Spinal cord (tissue), 10 donors: ENCODE results near the gene PIGQ. TPM values are rescaled to one million over a fixed set of nuclear protein-coding genes. Genes with fewer than 3 reads are reported as not detected.
A peak's percentile ranks its signal among the peaks of the same experiment; 100 is the strongest.

Experiments
- DNase-seq, 6 donors: peaks; one replicate each; pipeline versions ENCODE4 v3.0.0 to v3.0.0-alpha.2; 2013 to 2015; ENCODE audit warnings: low spot score in 6 of 6, low read depth in 4 of 6
- H3K27ac ChIP-seq: one replicate; pipeline ENCODE4 v1.5.1; 2013; ENCODE audit warnings: low read depth, low read length, control low read depth
- H3K27me3 ChIP-seq: one replicate; pipeline ENCODE4 v1.6.1; 2013; ENCODE audit warnings: low read length; ENCODE audit not compliant: control insufficient read depth, insufficient read depth
- H3K36me3 ChIP-seq: one replicate; pipeline ENCODE4 v1.6.1; 2013; ENCODE audit warnings: low read length; ENCODE audit not compliant: control insufficient read depth, insufficient read depth
- H3K4me1 ChIP-seq: one replicate; pipeline ENCODE4 v1.6.1; 2013; ENCODE audit warnings: low read length; ENCODE audit not compliant: control insufficient read depth, insufficient read depth
- H3K4me3 ChIP-seq: one replicate; pipeline ENCODE4 v1.5.1; 2013; ENCODE audit warnings: low read depth, low read length, control low read depth
- H3K9me3 ChIP-seq: one replicate; pipeline ENCODE4 v1.6.1; 2013; ENCODE audit warnings: low read length; ENCODE audit not compliant: control insufficient read depth, insufficient read depth
- WGBS: methylation state at CpG from one replicate; pipeline ENCODE4 v1.1.5; 2013; ENCODE audit warnings: missing lambda C conversion rate; ENCODE audit not compliant: insufficient coverage; 5-methylcytosine and 5-hydroxymethylcytosine counted together
- polyA plus RNA-seq, 2 donors: library from polyadenylated mRNA; unstranded; fragments of 120-200 nt; gene quantifications; one replicate each; pipeline ENCODE4 v1.2.1, GENCODE V29; 2013; ENCODE audit not compliant: insufficient read length in 2 of 2
- total RNA-seq, 2 donors: library from RNA; depleted of rRNA in 1 of 2; stranded (reverse); fragments of 120-200 nt in 1 of 2; fragments of >200 nt in 1 of 2; gene quantifications; one replicate each; pipeline versions ENCODE4 v1.2.3 to v1.2.4, GENCODE V29; 2013 to 2014
- donor health status: healthy.

PIGQ gene
- total and polyA plus RNA-seq, 4 donors = 19.1 to 85.7 (median 53.7) TPM

DNA sequence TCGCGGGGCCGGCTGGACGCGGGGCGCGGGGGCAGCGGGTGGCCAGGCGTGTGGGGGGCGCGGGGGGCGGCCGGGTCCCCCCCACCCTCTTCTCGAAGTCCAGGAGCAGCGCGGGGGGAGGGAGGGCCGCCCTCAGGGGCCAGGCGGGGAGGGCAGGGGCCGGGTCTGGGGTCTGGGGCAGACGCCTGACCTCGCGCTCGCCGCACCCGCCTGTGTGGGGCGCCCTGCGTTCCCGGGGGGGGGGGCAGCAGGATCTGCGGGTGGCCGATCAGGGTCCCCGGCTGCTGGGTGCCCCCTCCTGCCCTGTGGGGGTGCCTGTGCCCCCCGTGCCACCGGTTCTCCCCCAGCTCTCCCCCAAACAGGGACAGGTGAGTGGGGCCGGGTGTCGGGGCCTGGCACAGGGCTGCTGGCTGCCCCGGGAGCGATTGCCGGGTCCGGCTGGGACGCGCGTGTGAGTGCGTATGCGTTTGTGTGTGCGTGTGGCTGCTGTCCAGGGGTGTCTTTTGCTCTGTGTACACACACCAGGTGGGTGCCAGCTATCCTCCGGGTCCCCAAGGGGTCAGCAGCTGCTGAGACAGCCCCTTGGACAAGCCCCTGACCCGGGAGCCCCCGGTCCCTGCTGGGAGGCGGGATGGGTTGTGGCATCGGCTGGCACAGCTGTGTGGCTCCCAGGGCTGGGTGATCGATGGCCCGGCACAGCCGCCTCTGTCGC is 8.9 kb upstream of the PIGQ start:
- Histone ChIP-seq H3K9me3 (no peaks in the 10 kb centered on the region), H3K4me1 (peaks cover 27% of the 10 kb centered on the region), H3K4me3 (no peak overlapping the region), H3K27ac (no peak overlapping the region), H3K27me3 (peaks cover 33% of the 10 kb centered on the region), H3K36me3 (peaks cover 2% of the 10 kb centered on the region)
- 22% methylated on average over 44 of the region's 54 CpGs for WGBS
- no peak for DNase-seq

DNA sequence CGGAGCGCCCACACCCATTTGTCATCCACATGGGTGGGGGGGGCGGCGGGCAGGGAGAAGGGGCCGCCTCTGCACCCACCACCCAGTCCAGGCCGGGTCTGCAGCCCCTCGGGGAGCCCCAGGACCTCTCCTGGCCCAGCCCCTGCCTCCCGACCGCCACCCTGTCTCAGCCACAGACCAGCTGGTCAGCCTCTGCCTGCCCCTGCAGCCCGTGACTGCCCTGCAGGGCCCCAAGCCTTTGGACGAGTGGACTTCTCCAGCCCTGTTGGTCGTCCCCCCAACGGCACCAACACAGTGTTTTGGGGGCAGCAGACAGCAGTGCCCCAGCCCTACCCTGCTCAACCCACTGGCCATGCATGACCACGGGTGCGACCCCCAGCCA is 8.4 kb upstream of the PIGQ start:
- Histone ChIP-seq H3K27ac (no peak overlapping the region), H3K4me3 (no peak overlapping the region), H3K9me3 (no peaks in the 10 kb centered on the region), H3K36me3 (peaks cover 2% of the 10 kb centered on the region), H3K4me1 (peaks cover 32% of the 10 kb centered on the region), H3K27me3 (peaks cover 33% of the 10 kb centered on the region)
- no peak for DNase-seq
- 70% methylated on average over 14 of the region's 15 CpGs for WGBS

DNA sequence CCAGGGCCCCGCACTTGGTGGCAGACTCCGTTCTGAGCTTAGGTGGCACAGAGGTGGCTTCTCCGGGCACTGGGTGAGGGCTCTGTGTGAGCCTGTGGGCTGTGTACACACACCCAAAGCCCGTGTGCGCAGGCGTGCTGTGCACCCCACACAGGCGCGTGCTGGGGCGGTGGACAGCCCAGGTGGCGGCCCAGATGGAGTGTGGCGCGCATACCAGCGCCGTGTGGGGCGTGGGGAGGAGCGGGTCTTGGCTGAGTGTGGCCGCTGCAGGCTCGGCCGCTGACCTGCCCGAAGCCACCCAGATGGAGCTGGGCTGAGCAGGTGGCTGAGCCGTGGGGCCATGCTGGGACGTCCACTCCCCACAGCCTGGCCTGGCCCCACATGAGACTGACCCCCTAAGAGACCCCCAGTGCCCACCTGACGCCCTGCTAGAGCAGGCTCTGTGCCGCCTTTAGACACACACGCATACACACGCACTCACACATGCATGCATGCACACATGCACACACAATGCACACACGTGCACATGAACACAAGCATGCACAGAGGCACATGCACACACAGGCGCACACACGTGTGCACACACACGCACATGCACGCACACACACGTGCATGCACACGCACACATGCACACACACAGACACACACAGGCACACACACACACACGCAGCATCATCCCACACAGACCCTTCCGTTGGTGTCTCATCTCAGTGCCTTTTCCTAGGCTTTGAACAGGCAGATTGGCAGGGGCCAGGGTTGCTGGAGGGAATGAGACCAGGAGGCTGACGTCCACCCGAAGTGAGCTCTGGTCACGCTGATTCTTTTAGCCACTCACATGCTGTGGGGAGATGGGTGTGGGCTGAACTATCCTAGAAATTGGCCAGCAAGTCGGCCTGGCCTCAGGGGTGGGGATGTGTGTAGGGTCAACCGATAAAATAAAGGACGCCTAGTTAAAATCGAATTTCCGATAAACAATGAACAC is 7.5 kb upstream of the PIGQ start:
- peaks cover 2% of the 10 kb centered on the region for H3K36me3 ChIP-seq
- H3K4me3 ChIP-seq = no peak overlapping the region
- no peak for DNase-seq
- peaks cover 33% of the 10 kb centered on the region for H3K27me3 ChIP-seq
- peaks cover 36% of the 10 kb centered on the region for H3K4me1 ChIP-seq
- H3K27ac ChIP-seq = no peak overlapping the region
- H3K9me3 ChIP-seq = no peaks in the 10 kb centered on the region
- WGBS = 87% methylated on average over 41 of the region's 43 CpGs

DNA sequence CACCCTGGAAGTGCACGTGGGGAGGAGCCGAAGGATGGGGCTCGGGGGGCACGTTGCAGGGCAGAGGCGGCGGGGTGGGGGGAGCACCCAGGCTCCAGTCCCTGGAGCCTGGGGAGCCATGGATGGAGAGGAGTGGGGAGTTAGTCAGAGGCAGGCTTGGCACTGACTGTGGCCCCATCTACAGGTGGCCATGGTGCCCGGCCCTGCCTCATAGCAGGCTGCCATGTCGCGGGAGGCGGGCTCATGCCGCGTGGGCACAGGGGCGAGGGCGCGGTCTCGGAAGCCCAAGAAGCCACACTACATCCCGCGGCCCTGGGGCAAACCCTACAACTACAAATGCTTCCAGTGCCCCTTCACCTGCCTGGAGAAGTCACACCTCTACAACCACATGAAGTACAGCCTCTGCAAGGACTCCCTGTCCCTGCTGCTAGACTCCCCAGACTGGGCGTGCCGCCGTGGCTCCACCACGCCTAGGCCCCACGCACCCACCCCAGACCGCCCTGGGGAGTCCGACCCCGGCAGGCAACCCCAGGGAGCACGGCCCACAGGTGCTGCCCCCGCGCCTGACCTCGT is 6.6 kb upstream of the PIGQ start:
- Histone ChIP-seq H3K27me3 (peaks cover 31% of the 10 kb centered on the region), H3K36me3 (peaks cover 9% of the 10 kb centered on the region), H3K4me3 (no peak overlapping the region), H3K27ac (no peak overlapping the region), H3K4me1 (peaks cover 39% of the 10 kb centered on the region), H3K9me3 (no peaks in the 10 kb centered on the region)
- WGBS = 92% methylated on average over 30 of the region's 30 CpGs
- no peak for DNase-seq

DNA sequence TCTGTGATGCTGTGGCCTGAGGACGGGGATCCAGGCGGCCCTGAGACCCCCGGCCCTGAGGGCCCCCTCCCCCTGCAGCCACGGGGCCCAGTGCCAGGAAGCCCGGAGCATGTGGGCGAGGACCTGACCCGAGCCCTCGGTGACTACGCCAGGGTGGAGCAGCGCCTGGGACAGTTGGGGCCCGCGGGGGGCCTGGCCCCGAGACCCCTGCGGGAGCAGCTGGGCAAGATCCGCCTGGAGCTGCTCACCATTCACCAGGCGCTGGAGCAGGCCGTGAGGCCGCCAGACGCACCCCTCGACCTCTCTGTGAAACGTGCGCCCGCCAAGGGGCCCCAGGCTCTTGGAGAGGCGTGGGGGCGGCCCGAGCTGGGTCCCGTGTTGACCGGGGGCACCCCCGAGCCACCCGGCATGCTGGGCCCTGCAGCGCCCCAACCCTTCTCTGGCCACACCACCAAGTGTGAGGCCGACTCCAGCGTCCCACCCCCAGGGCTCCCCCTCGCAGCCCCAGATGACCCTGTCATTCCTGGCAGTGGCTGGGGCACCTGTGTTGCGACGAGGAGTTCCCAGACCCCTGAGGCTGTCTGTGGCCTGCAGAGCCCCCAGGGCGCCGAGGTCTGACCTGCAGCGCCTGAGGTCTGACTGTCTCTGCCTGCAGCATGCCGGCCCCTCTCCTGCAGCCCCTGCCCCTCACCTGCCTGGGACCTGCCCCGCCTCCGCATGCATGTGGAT is 4.9 kb upstream of the PIGQ start:
- Histone ChIP-seq H3K9me3 (no peaks in the 10 kb centered on the region), H3K4me3 (no peak overlapping the region), H3K27ac (no peak overlapping the region), H3K27me3 (peaks cover 16% of the 10 kb centered on the region), H3K36me3 (peaks cover 10% of the 10 kb centered on the region), H3K4me1 (peaks cover 47% of the 10 kb centered on the region)
- 79% methylated on average over 42 of the region's 42 CpGs for WGBS
- DNase-seq = no peak

DNA sequence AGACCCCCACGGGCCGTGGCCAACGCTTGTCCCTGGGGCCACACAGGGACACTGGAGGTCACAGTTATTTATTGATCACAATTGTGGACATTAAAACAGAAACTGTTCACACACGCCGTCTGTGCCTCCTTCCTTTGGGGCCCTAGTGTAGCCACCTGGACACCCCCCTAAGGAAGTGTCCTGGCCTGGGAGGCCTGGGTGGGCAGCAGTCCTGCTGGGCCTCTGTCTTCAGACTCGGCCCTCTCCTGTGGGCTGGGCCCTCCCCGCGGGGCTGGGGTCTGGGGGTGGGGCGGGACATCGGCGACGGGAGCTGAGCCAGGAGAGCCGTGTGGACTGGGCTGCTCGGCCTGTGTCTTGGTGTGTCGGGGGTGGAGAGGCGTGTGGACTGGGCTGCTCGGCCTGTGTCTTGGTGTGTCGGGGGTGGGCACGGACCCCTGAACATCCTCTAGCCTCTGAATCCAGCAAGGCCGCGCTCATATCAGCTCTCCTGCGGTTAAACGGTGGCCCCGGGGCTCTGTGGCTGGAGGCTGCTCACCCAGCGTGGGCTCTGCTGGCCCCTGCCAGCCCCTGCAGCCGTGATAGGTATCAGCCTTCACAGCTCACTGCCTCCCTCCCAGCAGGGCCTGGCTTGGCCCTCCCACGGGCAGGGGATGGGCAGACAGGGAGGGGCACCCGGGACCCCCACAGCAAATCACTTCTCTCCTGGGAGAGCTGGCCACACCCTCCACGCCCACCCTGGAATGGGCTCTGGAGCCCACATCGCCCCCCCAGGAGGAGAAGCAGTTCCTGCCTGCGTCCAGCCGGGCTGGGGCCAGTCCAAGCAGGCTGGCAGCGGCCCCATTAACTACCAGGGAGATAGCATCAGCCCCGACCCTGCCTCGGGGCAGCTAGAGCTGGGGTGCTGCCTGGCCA is 4.1 kb upstream of the PIGQ start:
- Histone ChIP-seq H3K9me3 (no peaks in the 10 kb centered on the region), H3K27ac (no peak overlapping the region), H3K36me3 (peaks cover 10% of the 10 kb centered on the region), H3K4me1 (peaks cover 51% of the 10 kb centered on the region), H3K4me3 (no peak overlapping the region), H3K27me3 (peaks cover 16% of the 10 kb centered on the region)
- WGBS = 33% methylated on average over 32 of the region's 35 CpGs
- peak in 1 of 6 donors; percentile 37 for DNase-seq

DNA sequence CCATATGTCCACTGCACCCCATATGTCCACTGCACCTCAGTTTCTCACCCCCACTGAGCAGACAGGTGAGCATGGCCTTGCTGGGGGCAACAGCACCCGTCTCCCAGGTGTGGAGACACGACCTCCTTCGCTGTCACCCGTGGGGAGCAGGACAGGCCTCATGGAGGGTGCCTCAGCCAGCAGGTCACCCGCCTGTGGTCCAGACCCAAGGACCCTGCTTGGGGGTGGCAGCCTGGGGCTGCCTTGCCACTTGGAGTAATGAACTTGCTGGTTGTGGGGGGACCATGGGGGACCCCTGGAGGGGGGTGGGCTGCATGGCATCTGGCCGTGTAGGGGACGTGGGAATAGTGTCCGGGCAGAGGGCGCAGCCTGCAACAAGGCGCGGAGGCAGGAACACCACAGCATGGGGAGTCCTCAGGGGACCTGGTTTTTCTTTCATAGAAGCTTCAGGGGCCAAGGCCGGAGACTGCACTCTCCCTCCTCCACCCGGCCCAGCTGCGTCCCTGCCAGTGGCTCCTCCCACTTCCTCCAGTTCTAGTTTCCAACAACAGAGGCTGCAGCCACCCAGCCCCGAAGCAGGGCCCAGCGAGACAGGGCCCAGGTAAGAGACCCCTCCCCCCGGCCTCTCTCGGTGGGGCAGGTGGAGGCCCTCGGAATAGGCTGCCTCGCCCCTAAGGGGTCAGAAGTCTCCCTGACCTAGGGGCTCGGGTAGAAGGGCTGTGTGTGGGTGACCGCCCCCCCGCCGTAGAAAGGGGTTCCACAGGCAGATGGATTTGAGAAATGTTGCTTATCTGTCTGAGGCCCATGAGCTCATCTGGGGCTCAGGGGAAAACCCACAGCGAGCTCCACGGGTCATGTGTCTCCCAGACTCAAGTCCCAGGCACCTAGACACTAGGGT is 3.0 kb upstream of the PIGQ start, which contains the start of gene NHLRC4:
Gene NHLRC4, plus strand, starts transcription at position 531 of the 898 bp plus-strand sequence. CDS start 1,043 bp downstream, outside the sequence.
- H3K27ac ChIP-seq = peak within 1 kb of the TSS; percentile 40

More for the DNA sequence above, 3.0 kb upstream of the PIGQ start, which contains the start of gene NHLRC4:
- WGBS = 45% methylated on average over 26 of the region's 26 CpGs
- Histone ChIP-seq H3K4me1 (peaks cover 57% of the 10 kb centered on the region), H3K36me3 (peaks cover 11% of the 10 kb centered on the region), H3K27me3 (peaks cover 6% of the 10 kb centered on the region), H3K4me3 (no peak within 1 kb of the TSS), H3K9me3 (no peaks in the 10 kb centered on the region)
- peak in 1 of 6 donors; percentile 52 for DNase-seq
